GM18861 (cell line): ENCODE measurements around the gene EIF1B.
A peak's percentile ranks its signal among the peaks of the same experiment; 100 is the strongest.

Experiments
- ATAC-seq: cut with Tn5 transposase; IDR thresholded peaks from one replicate; pipeline ENCODE4 v1.9.1; 2021; ENCODE audit not compliant: unreplicated experiment

Gene EIF1B

DNA sequence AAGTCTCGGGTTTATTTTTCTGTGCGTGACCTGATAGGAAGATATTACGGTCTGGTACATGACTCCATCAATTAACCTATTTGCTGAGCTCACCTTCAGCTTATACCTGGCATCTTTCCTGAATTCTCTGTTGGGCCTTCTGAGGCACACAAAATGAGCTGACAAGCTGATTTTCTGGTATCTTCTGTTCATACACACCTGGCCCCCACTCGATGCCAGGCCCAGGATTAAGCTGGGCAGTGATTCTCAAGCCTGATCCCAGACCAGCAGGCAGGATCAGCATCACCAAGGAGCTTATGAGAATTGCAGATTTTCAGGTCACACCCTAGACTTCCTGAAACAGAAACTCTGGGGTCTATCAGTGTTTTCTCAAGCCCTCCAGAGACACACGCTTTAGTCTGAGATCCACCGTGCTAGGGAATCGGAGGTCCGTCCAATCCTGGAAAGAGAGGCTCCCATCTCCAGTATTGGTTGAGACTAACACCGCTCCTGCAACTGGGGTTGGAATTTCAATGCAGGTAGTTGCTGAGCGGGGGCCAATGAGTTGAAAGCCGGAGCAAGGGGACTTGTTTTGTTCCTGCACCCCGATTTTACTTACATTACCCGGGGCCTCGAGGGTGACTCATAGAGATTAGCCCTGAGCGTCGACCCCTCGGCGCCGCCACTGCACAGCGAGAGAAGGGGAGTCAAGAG is 636 bp upstream of the EIF1B start:
- no peak for ATAC-seq

DNA sequence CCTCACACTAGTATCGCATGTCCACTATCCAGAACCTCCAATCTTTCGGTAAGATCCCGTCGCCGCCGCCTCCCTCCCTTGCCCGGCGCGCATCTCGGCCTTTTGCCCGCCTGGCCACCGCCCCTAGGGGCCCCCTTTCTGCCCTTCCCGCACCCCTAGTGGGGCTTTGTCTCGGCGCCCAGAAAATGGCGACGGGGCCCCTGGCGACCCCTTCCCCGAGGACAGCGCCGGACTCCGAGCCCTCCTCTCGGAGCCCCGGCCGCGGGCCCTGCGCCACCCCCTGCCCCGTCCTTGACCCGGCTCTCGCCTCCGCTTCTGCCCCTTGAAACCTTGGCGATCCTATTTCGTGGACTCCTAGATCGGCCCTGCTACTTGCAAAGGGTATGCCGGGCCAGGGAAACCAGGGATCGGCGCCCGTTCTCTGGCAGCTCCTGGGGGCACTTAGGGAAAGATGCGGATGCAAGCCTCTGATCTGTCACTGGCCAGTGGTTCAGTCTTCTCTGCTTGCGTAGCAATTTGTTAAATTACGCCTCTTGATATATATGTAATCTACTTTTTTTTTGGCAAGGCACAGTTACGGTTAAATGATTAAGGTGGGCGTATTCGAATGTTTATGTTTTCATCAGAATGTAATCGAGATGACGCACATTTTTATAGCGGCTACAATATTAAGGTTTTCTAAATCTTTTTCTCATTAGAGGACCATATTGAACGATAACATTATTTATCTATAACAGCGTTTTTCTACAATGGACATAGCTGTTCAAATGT is 603 bp downstream of the EIF1B start:
- peak; percentile 4 for ATAC-seq

DNA sequence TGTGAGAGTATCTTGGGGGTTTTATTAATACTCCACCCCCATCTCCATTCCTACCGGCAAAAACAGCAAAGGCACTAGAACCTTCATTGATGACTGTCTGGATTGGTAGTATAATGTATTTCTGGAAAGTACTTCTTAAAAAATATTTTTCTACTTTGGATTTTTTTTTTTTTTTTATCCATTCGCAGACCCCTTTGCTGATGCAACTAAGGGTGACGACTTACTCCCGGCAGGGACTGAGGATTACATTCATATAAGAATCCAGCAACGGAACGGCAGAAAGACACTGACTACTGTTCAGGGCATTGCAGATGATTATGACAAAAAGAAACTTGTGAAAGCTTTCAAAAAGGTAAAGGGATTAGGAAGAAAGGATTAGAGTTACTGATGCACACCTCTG is 1.2 kb downstream of the EIF1B start:
- no peak for ATAC-seq

DNA sequence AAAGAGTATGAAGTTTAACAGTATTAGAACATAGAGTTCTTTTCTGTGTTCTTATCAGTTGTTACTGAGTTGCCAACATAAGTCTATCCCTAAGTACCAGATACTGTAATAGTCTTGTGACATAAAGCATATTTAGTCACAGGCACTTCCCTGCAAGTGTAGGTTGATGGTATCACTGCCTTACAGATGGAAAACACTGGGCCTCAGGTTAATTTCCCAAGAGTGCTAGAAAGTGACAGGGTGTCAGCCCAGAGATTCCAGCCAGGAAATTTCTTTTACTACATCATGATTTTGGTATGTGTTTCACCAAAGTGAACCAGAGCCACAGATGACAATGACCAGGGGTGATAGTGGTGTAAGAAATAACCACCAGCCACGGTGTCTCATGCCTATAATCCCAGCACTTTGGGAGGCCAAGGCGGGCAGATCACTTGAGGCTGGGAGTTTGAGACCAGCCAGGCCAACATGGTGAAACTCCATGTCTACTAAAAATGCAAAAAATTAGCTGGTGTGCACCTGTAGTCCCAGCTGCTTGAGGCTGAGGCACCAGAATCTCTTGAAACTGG is 3.2 kb downstream of the EIF1B start:
- no peak for ATAC-seq

DNA sequence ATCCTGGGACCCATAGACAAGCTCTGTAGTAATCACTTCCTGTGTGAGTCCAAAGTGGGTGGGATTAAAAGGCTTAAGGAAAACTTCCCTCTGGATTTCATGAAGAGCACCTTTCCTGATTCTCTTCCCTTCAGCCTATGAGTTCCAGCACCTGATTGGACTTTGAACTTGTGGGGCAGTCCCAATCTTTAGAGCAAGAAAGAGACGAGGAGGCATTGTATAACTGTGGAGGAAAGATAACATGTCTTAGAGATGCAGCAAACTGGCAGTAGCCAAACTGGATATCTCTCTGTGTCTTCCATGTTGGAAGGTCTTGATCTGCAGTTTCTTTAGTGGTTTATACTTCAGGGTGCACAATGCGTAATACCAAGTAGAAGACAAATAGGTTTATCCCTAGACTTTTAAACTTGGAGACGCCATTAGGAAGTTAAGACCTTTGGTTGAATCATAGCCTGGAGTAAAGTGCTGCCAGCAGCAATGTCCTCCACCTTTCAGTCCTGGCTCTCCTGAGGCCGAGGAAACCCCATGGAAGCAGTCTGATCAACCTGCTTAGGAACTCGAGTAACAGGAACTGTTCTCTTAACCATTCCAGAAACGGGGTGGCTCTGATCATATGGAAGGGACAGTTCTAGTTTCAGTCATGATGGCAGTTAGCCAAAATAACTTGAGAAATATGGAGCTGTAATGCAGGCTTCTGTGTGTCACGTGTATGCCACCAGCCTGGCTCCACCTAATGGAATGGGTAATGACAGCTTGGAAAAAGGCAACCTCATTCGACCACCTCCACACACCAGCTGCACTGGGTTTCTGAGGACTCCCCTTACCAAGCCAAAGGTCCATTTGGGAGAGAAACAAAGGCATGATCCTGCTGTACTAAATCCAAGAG is 4.7 kb downstream of the EIF1B start:
- ATAC-seq = no peak

DNA sequence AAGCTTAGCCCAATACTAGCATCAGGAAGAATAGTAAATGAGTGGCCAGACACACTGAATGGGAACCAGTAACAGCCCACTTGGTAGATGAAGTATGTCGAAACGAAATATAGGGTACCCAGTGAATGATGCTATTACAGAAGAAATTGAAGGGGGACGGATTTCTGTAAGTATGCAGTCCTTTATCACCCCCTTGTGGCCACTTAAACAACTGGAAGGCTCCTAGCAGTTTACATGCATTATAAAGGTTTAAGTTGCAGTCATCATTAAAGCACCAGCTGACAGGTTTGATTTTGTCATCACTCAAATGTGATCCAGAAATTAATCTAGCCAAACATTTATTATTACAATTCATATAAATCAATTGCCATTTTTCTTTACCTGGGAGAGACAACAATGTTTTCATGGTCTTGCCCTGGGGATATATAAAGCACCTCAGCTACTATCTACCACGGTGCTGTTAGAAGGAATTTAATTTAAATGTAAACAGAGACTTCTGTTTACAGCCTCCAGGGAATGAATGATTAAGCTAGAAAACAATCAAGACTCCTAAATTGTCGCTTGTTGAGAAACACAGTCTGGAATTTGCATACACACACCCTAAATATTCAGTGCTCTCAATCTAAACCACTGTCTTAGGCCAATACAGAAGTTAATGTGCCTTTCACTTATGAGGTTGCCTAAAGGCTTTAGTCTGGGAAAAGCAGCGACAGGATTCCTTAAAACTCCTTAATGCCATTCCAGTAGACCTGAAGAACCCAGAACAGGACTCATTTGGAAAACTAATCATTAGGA is 7.8 kb downstream of the EIF1B start:
- ATAC-seq = peak; percentile 65

DNA sequence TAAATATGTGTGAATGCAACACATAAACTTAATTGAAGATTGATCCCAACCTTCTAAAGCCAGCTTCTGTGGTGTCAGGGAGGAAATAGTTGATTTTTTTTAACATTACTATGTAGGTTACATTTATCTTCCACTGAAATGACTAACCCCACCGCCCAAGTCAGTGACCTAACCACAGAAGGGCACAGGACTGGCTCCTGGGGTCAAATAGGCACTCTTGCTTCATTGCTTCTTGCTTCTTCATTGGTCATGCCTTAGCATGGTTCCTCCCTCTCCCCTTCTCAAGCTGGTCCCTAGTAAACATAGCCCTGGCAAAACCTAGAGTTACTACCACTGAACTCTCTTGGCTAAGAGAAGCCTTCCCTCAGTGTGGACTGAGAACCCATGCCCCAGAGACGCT is 12.3 kb downstream of the EIF1B start:
- ATAC-seq = no peak

DNA sequence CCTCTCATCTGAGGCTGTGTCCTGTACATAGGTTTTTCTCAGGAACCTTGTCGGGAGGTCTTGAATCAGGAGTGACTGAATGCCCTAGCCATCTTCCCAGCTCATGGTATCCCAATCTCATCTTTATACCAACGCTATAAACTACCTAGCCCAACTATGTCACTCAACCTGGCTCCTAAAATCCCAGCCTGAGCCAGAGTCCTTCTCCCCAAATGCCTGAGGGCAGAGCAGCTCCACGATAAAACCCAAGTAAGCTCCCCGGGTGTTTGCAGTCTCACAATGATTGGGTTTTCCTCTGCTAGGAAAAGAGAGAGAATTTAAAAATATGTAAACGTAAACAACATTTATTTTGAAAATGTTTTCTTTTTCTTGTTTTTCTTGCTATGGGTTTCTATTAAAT is 14.4 kb downstream of the EIF1B start:
- no peak for ATAC-seq

DNA sequence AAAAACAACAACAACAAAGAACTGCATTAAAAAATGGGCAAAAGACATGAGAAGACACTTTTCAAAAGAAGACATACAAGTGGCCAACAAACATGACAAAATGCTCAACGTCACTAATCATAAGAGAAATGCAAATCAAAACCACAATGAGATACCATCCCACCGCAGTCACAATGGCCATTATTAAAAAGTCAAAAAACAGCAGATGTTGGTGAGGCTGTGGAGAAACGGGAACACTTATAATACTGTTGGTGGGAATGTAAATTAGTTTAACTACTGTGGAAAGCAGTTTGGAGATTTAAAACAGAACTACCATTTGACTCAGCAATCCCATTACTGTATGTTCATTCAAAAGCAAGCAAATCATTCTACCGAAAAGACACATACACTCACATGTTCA is 15.1 kb downstream of the EIF1B start:
- no peak for ATAC-seq

DNA sequence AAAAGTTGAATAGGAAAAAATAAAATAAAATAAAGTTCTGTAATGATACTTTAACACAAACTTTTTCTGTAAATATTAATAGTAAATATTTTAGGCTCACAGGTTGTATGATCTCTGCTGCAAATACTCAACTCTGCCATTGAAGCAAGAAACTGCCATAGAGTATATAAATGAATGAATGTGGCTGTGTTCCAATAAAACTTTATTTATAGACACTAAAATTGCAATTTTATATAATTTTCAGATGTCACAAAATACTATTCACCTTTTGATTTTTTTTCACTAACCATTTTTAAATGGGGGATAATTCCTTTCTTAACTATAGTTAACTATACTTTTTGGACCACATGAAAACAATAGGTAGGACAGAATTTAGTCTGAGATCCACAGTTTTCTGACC is 16.0 kb downstream of the EIF1B start:
- no peak for ATAC-seq

DNA sequence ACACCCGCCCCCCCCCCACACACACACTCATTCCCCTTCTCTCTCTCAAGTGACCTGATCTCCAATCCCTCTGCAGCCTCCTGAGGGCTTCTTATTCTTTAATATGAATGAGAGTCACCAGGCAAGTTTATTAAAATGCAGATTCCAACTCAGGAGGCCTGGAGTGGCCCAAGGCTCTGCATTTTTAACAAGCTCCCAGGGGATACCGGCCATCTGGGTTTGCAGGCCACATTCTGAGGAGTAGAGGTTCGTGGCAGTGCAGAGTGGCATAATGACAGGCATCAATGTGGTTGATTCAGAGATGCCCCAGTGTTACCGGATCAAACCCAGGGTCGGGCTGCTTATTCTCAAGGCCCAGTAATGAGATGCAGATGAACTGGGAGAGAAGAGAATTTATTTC is 18.9 kb downstream of the EIF1B start:
- ATAC-seq = no peak

DNA sequence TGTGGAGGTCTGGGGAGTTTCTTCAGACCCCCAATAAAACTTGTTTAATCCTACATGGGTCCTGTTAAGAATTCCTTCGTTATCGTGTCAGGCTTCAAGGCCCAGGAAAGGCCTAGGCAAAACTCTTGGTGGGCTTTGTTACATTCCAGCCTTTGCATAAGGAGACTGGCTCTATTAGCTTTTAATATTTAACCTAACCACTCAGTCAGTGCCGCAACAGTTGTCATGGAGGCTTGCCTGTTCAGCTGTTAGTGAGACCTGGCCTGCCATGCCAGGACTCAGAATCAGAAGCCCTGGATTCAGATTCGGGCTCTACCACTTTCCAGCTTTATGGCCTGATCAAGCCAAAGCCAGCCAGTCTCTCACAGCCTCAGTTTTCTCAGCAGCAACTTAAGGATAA is 19.6 kb downstream of the EIF1B start:
- no peak for ATAC-seq

DNA sequence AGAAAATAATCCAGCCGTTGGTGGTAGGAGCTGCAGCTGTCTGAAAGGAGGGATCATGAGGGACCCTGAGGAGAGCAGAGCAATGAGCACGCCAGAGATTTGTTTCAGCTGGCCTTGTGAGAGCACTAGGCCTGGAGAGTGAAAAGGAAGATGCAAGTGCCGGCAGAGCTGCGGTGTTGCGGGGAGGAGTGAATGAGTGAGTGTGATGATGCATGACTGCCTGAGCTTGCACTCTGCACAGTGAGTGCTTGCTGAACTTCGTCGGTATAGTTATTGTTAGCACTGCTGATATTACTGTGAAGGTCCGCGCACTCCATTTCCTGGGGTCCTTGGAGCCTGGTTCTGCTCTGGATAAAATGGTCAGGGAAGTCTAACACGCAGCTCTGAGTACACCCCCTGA is 23.2 kb downstream of the EIF1B start:
- no peak for ATAC-seq

DNA sequence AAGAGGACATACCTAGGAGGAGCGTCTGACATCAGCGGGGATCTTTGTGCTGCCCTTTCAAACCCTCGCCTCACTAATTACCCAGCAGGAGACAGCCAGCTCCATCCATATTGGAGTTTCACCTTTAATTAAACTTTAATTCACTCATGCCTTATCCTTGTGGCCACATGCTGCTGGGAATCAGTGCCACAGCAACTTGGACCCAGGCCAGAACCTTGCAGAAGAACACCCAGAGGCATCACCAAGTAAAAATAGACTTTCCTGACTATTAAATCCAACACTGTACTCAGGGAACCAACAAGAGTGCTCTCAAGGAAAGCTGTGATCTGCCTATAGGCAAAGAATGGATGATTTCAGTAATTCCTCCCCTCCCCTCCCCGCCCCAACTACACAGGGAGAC is 23.9 kb downstream of the EIF1B start:
- ATAC-seq = no peak

DNA sequence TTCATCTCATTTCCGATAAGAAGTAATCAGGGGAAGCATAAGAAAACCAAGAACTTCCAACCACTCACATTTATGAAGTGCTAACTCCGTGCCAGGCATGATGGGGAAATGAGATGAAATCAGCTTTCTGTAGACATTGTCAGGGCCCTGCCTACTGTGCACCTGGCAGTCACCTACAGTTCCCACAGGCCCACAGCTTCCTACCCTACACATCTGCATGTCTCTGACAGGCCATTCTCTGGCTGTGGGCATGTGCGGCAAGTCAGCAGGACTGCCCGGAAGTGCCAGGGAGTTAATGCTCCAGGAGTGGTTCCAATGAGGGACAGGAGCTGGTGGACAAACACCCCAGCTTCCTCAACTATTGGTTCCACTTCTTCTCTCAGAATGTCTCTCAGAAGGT is 24.3 kb downstream of the EIF1B start:
- no peak for ATAC-seq

DNA sequence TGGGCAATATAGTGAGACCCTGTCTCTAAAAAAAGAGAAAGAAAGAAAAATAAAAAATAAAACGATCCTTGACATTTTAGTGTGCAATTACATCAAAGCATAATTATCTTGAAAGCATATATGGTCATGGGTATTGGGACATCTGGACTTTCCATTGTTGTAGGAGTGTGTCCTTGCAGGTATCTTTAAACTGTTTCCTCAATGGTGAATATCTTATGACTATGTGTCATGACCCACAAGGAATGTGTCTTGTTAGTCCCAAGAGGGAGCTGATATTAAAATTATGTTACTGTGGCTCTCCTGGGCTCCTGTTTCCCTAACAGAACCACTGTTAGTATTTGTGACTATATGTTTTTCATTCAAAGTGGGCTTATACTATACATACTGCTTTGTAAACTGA is 26.6 kb downstream of the EIF1B start:
- no peak for ATAC-seq

DNA sequence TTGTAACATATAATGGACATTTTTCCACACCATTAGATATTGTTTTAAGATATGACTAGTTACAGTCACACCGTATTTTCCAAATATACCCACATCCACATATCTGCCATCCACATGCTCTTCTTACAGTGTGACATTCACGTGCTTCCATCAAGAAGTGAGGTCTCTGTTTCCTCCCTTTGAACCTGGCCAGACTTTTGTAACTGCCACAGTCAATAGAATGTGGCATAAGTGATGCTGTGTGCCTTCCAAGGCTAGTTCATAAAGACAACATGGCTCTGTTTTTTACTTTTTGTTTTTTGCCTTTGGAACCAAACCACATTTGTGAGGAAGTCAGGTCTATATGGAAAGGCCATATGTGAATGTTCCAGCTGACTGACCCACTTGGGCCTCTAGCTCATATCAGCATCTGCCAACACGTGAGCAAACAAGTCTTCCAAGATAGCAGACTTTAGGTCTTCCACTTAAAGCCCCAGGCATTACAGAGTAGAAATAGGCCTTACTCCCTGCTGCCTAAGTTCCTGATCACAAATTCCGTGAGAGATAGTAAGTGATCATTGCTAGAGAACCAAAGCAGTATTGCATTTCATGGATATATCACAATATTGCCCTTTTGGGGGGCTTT is 27.1 kb downstream of the EIF1B start:
- no peak for ATAC-seq

DNA sequence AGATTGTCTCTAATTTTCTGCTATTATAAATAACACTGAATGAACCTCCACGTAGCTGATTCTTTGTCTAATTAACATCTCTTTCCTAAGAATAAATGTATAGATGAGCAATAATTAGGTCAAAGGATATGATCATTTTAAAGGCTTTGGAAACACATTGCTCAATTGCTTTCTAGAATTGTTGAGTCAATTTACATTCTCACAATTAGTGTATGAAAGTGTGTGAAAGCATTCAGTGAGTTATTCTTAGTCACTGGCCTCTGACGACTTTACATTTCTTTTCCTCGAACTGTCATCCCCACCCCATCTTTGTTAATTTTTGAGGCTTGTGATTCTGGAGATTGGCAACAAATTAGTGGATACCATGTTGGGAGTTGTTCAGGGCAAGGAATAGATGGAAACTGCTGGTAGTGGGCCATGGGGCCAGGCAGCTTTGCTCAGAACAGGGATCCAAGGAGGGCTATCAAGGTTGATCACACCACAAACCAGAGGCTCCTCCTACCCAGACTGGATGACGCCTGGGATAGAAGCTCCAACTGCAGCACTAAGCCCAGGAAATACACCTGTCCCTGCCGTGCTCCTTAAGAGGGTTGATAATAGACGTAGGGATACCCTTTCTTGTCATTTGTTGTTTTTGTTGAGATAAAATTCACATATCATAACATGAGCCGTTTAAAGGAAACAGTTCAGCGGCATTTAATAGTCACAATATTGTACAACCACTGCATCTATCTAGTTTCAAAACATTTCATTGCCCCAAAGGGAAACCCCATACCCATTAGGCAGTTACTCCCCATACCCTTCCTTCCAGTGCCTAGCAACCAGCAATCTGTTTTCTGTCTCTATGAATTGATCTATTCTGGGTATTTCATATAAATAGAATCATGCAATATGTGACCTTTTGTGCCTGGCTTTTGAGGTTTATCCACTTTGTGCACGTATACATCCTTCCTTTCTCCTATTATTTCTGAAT is 27.9 kb downstream of the EIF1B start:
- ATAC-seq = no peak

DNA sequence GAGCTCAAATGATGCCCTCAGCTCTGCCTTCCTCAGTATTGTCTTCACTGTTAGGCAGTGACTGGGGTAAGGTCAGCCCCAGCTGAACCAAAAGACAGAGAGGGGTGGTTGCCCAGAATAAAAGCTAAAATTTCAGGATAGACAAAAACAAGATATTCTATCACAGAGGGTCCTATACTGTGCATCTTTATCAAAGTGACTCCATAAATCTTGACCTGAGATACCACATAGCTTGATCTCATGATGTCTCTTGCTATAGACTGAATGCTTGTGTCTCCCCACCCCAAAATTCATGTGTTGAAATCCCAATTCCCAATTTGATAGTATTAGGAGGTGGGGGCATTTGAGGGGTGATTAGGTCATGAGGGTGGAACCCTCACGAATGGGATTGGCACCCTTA is 30.4 kb downstream of the EIF1B start:
- ATAC-seq = no peak
